Endothelial cell of umbilical vein (primary cell): ENCODE results near the gene LRP2. TPM values are rescaled to one million over a fixed set of nuclear protein-coding genes. Genes with fewer than 3 reads are reported as not detected.

Source experiments
- BruUV-seq: library from RNA; stranded (reverse); fragments of 400-500 nt; replicated peaks from 2 replicates; lab custom pipeline; 2021; lab: Mats Ljungman, UMichigan
- CTCF ChIA-PET: fragments of 300-600, 350-600 bp; sonication (Branson Sonifier 250); formaldehyde crosslinking; loops from one replicate; lab custom pipeline; 2021; ENCODE audit warnings: antibody characterized with exemption, inconsistent platforms; lab: Charles Lee
- POLR2A ChIA-PET: fragments of 300-600, 350-600 bp; sonication (Branson Sonifier 250); formaldehyde crosslinking; loops from one replicate; lab custom pipeline; 2021; ENCODE audit warnings: antibody characterized with exemption, inconsistent platforms; lab: Charles Lee
- DNase-seq: peaks from one replicate; pipeline ENCODE4 v3.0.0-alpha.2; 2011; ENCODE audit warnings: low read depth, low spot score
- FAIRE-seq: peaks from 2 replicates; lab custom pipeline; 2011; peaks lifted over from hg19 to GRCh38; lab: Jason Lieb, UNC
- H2AFZ ChIP-seq: 2 replicates; pipeline ENCODE4 v1.6.0; 2012; ENCODE audit warnings: low read depth, low read length, control low read depth, inconsistent platforms
- H3K27ac ChIP-seq: 2 replicates; pipeline ENCODE4 v1.5.1; 2011; ENCODE audit warnings: low read depth, mild to moderate bottlenecking, control low read depth, low read length, moderate library complexity; ENCODE audit not compliant: insufficient read depth
- H3K27me3 ChIP-seq, 2 experiments: 2 replicates each; pipeline versions ENCODE4 v1.6.0 to v1.6.1; 2011; ENCODE audit warnings: low read length in 2 of 2, mixed read lengths in 1 of 2; ENCODE audit not compliant: control insufficient read depth in 2 of 2, insufficient read depth in 2 of 2
- H3K36me3 ChIP-seq, 2 experiments: 2 replicates in 1 of 2; 3 replicates in 1 of 2; pipeline ENCODE4 v1.5.1; 2011; ENCODE audit warnings: low read length in 2 of 2, mild to moderate bottlenecking in 1 of 2, moderate library complexity in 1 of 2; ENCODE audit not compliant: control insufficient read depth in 2 of 2, insufficient read depth in 2 of 2; ENCODE audit errors: extremely low read depth in 1 of 2
- H3K4me1 ChIP-seq: 3 replicates; pipeline ENCODE4 v1.5.1; 2011; ENCODE audit warnings: mild to moderate bottlenecking, low read length; ENCODE audit not compliant: control insufficient read depth, insufficient read depth; ENCODE audit errors: extremely low read depth
- H3K4me2 ChIP-seq: 2 replicates; pipeline ENCODE4 v1.6.1; 2011; ENCODE audit warnings: low read length, control low read depth, mixed read lengths; ENCODE audit not compliant: insufficient read depth
- H3K4me3 ChIP-seq, 3 experiments: fragments of 200-600 bp in 1 of 3; sonication (generic), shearing (Covaris generic) in 1 of 3; replicated peaks in 1 of 3; 2 replicates each; pipeline ENCODE4 v1.5.1; 2011 to 2016; ENCODE audit warnings: control low read depth in 3 of 3, low read length in 3 of 3, mild to moderate bottlenecking in 2 of 3, inconsistent platforms in 1 of 3, low read depth in 1 of 3, moderate library complexity in 1 of 3; ENCODE audit not compliant: insufficient read depth in 1 of 3
- H3K79me2 ChIP-seq: 2 replicates; pipeline ENCODE4 v1.6.0; 2012; ENCODE audit warnings: low read length, inconsistent platforms; ENCODE audit not compliant: control insufficient read depth, insufficient read depth
- H3K9ac ChIP-seq: replicated peaks from 2 replicates; pipeline ENCODE3; 2011; ENCODE audit warnings: low read length, control low read depth; ENCODE audit not compliant: insufficient read depth; ENCODE audit errors: extremely low read depth
- H3K9me1 ChIP-seq: replicated peaks from 3 replicates; pipeline ENCODE4 v1.6.0; 2011; ENCODE audit warnings: mild to moderate bottlenecking, low read length; ENCODE audit not compliant: control insufficient read depth, insufficient read depth; ENCODE audit errors: extremely low read depth
- H3K9me3 ChIP-seq: replicated peaks from 2 replicates; pipeline ENCODE4 v1.5.1; 2012; ENCODE audit warnings: low read length, inconsistent platforms; ENCODE audit not compliant: control insufficient read depth, insufficient read depth
- H4K20me1 ChIP-seq: replicated peaks from 2 replicates; pipeline ENCODE3; 2011; ENCODE audit warnings: mild to moderate bottlenecking, low read length; ENCODE audit not compliant: control insufficient read depth, insufficient read depth; ENCODE audit errors: extremely low read depth
- EZH2 ChIP-seq: IDR thresholded peaks from 2 replicates; pipeline ENCODE4 v1.6.1; 2012; ENCODE audit warnings: borderline replicate concordance, low read depth, mild to moderate bottlenecking, moderate library complexity, low read length, inconsistent platforms; ENCODE audit not compliant: severe bottlenecking
- FOS ChIP-seq: IDR thresholded peaks from 2 replicates; pipeline ENCODE4 v1.6.1; 2011; ENCODE audit warnings: mild to moderate bottlenecking, low read length, moderate library complexity, borderline replicate concordance; ENCODE audit not compliant: insufficient read depth
- GATA2 ChIP-seq: IDR thresholded peaks from 2 replicates; pipeline ENCODE4 v1.7.0; 2011; ENCODE audit warnings: low read depth, mild to moderate bottlenecking, moderate library complexity, mixed read lengths, low read length; ENCODE audit not compliant: insufficient read length, insufficient read depth
- JUN ChIP-seq: IDR thresholded peaks from 2 replicates; pipeline ENCODE4 v1.6.1; 2011; ENCODE audit warnings: borderline replicate concordance, low read depth; ENCODE audit not compliant: insufficient read length, insufficient read depth
- MAX ChIP-seq: IDR thresholded peaks from 2 replicates; pipeline ENCODE4 v1.6.1; 2011; ENCODE audit not compliant: insufficient read depth, insufficient read length
- MYC ChIP-seq: IDR thresholded peaks from one replicate; pipeline ENCODE4 v1.6.1; 2011; ENCODE audit warnings: mild to moderate bottlenecking, low read depth, low read length
- POLR2A ChIP-seq: IDR thresholded peaks from 2 replicates; pipeline ENCODE4 v1.6.1; 2012; ENCODE audit warnings: low read depth, mild to moderate bottlenecking, control low read depth, low read length
- POLR2AphosphoS5 ChIP-seq: IDR thresholded peaks from 2 replicates; pipeline ENCODE4 v1.6.1; 2012; ENCODE audit warnings: low read depth, mild to moderate bottlenecking, control low read depth, low read length, moderate library complexity; ENCODE audit not compliant: insufficient read depth
- dilution Hi-C: fragments of 300-500 bp; cut with MboI; formaldehyde crosslinking; loops from one replicate; pipeline ENCODE4 v1.15.0; 2019; ENCODE audit warnings: low sequenced_read_pairs; ENCODE audit not compliant: extremely low pct_ligation_motif_present
- intact Hi-C: fragments of 100-400 bp; cut with micrococcal nuclease; formaldehyde crosslinking; loops from one replicate; pipeline ENCODE4 v1.10.0; 2022
- polyA plus RNA-seq, 4 experiments: library from polyadenylated mRNA; depleted of rRNA in 3 of 4; stranded (reverse) in 3 of 4; unstranded in 1 of 4; fragments of >200 nt; gene quantifications; 2 replicates each; pipeline versions ENCODE4 v1.2.1 to v1.2.3, GENCODE V29; 2011 to 2012; ENCODE audit warnings: missing spikeins in 1 of 4
- total RNA-seq: library from RNA; stranded (reverse); gene quantifications from 2 replicates; pipeline ENCODE4 v1.2.3, GENCODE V29; 2021
- TF ChIP-seq, protein P1 (sequence below), 2 donors: IDR thresholded peaks; 1 replicate in 1 of 2; 2 replicates in 1 of 2; pipeline ENCODE4 v1.5.1; 2011; ENCODE audit warnings: low read length in 2 of 2, mild to moderate bottlenecking in 2 of 2, moderate library complexity in 2 of 2, control low read depth in 1 of 2, inconsistent platforms in 1 of 2, low read depth in 1 of 2; ENCODE audit not compliant: insufficient read depth in 1 of 2; ENCODE audit errors: extremely low read depth in 1 of 2

The LRP2 gene
- total and polyA plus RNA-seq, 2 donors (not counting 3 experiments of a cell fraction or from before 2014, with no cell fraction given) = not detected

DNA sequence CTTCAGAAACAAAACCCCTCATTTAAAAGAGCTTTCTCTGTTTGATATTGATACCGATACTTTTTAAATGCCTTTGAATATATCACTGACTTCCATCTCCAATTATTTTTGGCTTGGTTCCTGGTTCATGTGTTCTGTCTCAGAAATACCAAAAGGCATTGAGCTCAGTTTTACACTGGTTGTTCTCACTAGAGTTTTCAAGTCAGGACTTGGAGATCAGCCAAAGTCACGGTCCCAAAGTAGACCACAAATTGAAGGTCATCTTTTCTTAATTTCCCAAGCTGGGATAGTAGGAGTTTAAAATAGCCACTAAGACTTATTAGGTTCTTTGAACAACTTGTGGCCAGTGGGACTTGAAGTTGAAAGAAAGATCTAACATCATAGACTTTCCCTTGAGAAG lies 268.8 kb downstream of the LRP2 start:
- Histone ChIP-seq H3K9me1 (no peaks in the 10 kb centered on the region), H3K4me1 (no peaks in the 10 kb centered on the region), H2AFZ (no peak overlapping the region), H3K27ac (no peak overlapping the region), H3K9ac (no peak overlapping the region), H3K4me3 (no peak overlapping the region), H4K20me1 (no peaks in the 10 kb centered on the region), H3K36me3 (no peaks in the 10 kb centered on the region), H3K79me2 (no peaks in the 10 kb centered on the region), H3K4me2 (no peak overlapping the region), H3K9me3 (no peaks in the 10 kb centered on the region), H3K27me3 (no peaks in the 10 kb centered on the region)
- FAIRE-seq = no peak
- dilution Hi-C loops (no loop called here), intact Hi-C loops (no loop called here)
- BruUV-seq = no TSS peak
- ChIA-PET CTCF (interaction anchor here (1.5 kb wide), 2 partner anchors 16 to 38 kb away, joined by 8 to 9 read pairs; no protein-coding TSS in a partner anchor), POLR2A (no interaction called here)
- TF ChIP-seq EZH2 (no peak), JUN (no peak), FOS (no peak), GATA2 (no peak), MAX (no peak), POLR2AphosphoS5 (no peak), POLR2A (no peak), MYC (no peak)
- TF ChIP-seq, protein P1, sequence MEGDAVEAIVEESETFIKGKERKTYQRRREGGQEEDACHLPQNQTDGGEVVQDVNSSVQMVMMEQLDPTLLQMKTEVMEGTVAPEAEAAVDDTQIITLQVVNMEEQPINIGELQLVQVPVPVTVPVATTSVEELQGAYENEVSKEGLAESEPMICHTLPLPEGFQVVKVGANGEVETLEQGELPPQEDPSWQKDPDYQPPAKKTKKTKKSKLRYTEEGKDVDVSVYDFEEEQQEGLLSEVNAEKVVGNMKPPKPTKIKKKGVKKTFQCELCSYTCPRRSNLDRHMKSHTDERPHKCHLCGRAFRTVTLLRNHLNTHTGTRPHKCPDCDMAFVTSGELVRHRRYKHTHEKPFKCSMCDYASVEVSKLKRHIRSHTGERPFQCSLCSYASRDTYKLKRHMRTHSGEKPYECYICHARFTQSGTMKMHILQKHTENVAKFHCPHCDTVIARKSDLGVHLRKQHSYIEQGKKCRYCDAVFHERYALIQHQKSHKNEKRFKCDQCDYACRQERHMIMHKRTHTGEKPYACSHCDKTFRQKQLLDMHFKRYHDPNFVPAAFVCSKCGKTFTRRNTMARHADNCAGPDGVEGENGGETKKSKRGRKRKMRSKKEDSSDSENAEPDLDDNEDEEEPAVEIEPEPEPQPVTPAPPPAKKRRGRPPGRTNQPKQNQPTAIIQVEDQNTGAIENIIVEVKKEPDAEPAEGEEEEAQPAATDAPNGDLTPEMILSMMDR (IDR thresholded peaks at IDR 0.05; ENCODE audit: extremely low read depth in 1 of 2, insufficient read depth in 1 of 2, low read depth in 1 of 2, low read length in 2 of 2) = no peak
- no peak for DNase-seq
